Measurements from ENCODE around the gene RREB1.

GRCh38 chr6:7142228-7142801 is 34.6 kb downstream of the RREB1 start:
- TF ChIP-seq POLR2A (IDR thresholded peaks at IDR 0.05) = no peak
- TF ChIP-seq, protein P1, sequence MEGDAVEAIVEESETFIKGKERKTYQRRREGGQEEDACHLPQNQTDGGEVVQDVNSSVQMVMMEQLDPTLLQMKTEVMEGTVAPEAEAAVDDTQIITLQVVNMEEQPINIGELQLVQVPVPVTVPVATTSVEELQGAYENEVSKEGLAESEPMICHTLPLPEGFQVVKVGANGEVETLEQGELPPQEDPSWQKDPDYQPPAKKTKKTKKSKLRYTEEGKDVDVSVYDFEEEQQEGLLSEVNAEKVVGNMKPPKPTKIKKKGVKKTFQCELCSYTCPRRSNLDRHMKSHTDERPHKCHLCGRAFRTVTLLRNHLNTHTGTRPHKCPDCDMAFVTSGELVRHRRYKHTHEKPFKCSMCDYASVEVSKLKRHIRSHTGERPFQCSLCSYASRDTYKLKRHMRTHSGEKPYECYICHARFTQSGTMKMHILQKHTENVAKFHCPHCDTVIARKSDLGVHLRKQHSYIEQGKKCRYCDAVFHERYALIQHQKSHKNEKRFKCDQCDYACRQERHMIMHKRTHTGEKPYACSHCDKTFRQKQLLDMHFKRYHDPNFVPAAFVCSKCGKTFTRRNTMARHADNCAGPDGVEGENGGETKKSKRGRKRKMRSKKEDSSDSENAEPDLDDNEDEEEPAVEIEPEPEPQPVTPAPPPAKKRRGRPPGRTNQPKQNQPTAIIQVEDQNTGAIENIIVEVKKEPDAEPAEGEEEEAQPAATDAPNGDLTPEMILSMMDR (IDR thresholded peaks at IDR 0.05) = no peak

Data from lower leg skin (tissue), 3 donors.